OCI-LY1 (cell line): Measurements from ENCODE around the gene TCIRG1.

Experiments used
- H2AFZ ChIP-seq: fragments of 200-600 bp; sonication (generic), shearing (Covaris generic); 2 replicates; pipeline ENCODE4 v1.6.0; 2014; ENCODE audit warnings: antibody characterized with exemption, mild to moderate bottlenecking, low read length
- H3F3A ChIP-seq: fragments of 200-600 bp; sonication (generic), shearing (Covaris generic); 2 replicates; pipeline ENCODE4 v1.6.0; 2014; ENCODE audit warnings: mild to moderate bottlenecking, antibody characterized with exemption, low read length, moderate library complexity; ENCODE audit not compliant: insufficient read depth
- H3K27ac ChIP-seq: fragments of 200-600 bp; sonication (generic); 2 replicates; pipeline ENCODE4 v1.5.1; 2014; ENCODE audit warnings: low read length, mixed run types, mild to moderate bottlenecking, low read depth; ENCODE audit not compliant: poor library complexity, severe bottlenecking
- H3K27me3 ChIP-seq: fragments of 200-600 bp; sonication (generic); 2 replicates; pipeline ENCODE4 v1.6.0; 2014; ENCODE audit warnings: antibody characterized with exemption, mild to moderate bottlenecking, low read length, moderate library complexity; ENCODE audit not compliant: insufficient read depth
- H3K36me3 ChIP-seq: fragments of 200-600 bp; sonication (generic); 2 replicates; pipeline ENCODE4 v1.6.1; 2014; ENCODE audit warnings: mild to moderate bottlenecking, antibody characterized with exemption, low read length, moderate library complexity, mixed read lengths; ENCODE audit not compliant: insufficient read depth
- H3K4me1 ChIP-seq: fragments of 200-600 bp; sonication (generic); 2 replicates; pipeline ENCODE4 v1.5.1; 2014; ENCODE audit warnings: mild to moderate bottlenecking, low read length, moderate library complexity; ENCODE audit not compliant: insufficient read depth, severe bottlenecking
- H3K4me2 ChIP-seq: fragments of 200-600 bp; sonication (generic), shearing (Covaris generic); 2 replicates; pipeline ENCODE4 v1.6.1; 2014; ENCODE audit warnings: low read length
- H3K4me3 ChIP-seq: fragments of 200-600 bp; sonication (generic); 2 replicates; pipeline ENCODE4 v1.5.1; 2014; ENCODE audit warnings: low read length, low read depth, mild to moderate bottlenecking, mixed read lengths; ENCODE audit not compliant: poor library complexity, severe bottlenecking
- H3K79me2 ChIP-seq: fragments of 200-600 bp; shearing (Covaris generic); 2 replicates; pipeline ENCODE4 v1.6.1; 2016; ENCODE audit warnings: mixed run types, low read length, mixed read lengths; ENCODE audit not compliant: insufficient read depth
- H3K9ac ChIP-seq: fragments of 200-600 bp; sonication (generic), shearing (Covaris generic); 2 replicates; pipeline ENCODE4 v1.6.1; 2014; ENCODE audit warnings: mild to moderate bottlenecking, low read length, mixed read lengths
- H3K9me2 ChIP-seq: fragments of 200-600 bp; sonication (generic), shearing (Covaris generic); 2 replicates; pipeline ENCODE4 v1.6.1; 2014; ENCODE audit warnings: low read depth, mild to moderate bottlenecking, low read length, mixed read lengths
- H3K9me3 ChIP-seq: fragments of 200-600 bp; shearing (Covaris generic); 2 replicates; pipeline ENCODE4 v1.6.1; 2014; ENCODE audit warnings: low read length, mixed read lengths
- H4K20me1 ChIP-seq: fragments of 200-600 bp; sonication (generic), shearing (Covaris generic); 2 replicates; pipeline ENCODE4 v1.6.0; 2016; ENCODE audit warnings: mild to moderate bottlenecking, low read length; ENCODE audit not compliant: insufficient read depth
- EZH2 ChIP-seq: fragments of 200-600 bp; sonication (generic), shearing (Covaris generic); IDR thresholded peaks from 2 replicates; pipeline ENCODE4 v1.8.0; 2017; ENCODE audit warnings: borderline replicate concordance, mixed run types, mild to moderate bottlenecking, antibody characterized with exemption, low read length, moderate library complexity, mixed read lengths
- TF ChIP-seq, protein P1 (sequence below): fragments of 200-600 bp; sonication (generic), shearing (Covaris generic); IDR thresholded peaks from 2 replicates; pipeline ENCODE4 v1.5.1; 2017; ENCODE audit warnings: mild to moderate bottlenecking, antibody characterized with exemption, low read length, moderate library complexity, mixed read lengths

TCIRG1 gene

DNA sequence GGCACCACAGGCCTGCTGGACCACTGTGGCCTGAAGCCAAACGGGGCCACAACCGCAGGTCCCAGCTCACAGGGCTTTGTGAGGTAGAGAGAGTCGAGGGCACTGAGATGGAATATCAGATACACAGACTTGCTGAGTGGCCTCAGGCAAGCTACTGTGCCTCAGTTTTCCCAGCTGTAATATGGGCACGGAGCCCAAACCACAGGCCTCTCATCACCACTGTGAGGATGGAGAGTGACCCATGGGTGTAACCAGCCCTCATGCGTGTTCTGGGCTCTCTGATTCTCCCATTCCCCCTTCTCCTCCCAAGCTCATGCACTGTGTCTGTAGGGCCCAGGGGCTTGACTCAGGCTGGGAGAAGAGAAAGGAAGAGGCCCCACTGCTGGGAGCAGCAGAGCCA is 39.1 kb upstream of the TCIRG1 start:
- H3K27me3 ChIP-seq, result no peaks in the 10 kb centered on the region
- no peak overlapping the region for H3K27ac ChIP-seq
- H3K4me3 ChIP-seq, result no peak overlapping the region
- no peaks in the 10 kb centered on the region for H4K20me1 ChIP-seq
- no peak overlapping the region for H2AFZ ChIP-seq
- H3K9ac ChIP-seq, result no peak overlapping the region
- peaks cover 31% of the 10 kb centered on the region for H3K4me1 ChIP-seq
- no peak overlapping the region for H3K4me2 ChIP-seq
- no peak for TF ChIP-seq EZH2
- TF ChIP-seq, protein P1, sequence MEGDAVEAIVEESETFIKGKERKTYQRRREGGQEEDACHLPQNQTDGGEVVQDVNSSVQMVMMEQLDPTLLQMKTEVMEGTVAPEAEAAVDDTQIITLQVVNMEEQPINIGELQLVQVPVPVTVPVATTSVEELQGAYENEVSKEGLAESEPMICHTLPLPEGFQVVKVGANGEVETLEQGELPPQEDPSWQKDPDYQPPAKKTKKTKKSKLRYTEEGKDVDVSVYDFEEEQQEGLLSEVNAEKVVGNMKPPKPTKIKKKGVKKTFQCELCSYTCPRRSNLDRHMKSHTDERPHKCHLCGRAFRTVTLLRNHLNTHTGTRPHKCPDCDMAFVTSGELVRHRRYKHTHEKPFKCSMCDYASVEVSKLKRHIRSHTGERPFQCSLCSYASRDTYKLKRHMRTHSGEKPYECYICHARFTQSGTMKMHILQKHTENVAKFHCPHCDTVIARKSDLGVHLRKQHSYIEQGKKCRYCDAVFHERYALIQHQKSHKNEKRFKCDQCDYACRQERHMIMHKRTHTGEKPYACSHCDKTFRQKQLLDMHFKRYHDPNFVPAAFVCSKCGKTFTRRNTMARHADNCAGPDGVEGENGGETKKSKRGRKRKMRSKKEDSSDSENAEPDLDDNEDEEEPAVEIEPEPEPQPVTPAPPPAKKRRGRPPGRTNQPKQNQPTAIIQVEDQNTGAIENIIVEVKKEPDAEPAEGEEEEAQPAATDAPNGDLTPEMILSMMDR, result no peak
- H3F3A ChIP-seq, result peaks cover 5% of the 10 kb centered on the region
- no peaks in the 10 kb centered on the region for H3K9me2 ChIP-seq
- H3K9me3 ChIP-seq, result no peaks in the 10 kb centered on the region
- H3K36me3 ChIP-seq, result peaks cover 9% of the 10 kb centered on the region; the same call in 1 of the 2 replicates
- H3K79me2 ChIP-seq, result no peaks in the 10 kb centered on the region

DNA sequence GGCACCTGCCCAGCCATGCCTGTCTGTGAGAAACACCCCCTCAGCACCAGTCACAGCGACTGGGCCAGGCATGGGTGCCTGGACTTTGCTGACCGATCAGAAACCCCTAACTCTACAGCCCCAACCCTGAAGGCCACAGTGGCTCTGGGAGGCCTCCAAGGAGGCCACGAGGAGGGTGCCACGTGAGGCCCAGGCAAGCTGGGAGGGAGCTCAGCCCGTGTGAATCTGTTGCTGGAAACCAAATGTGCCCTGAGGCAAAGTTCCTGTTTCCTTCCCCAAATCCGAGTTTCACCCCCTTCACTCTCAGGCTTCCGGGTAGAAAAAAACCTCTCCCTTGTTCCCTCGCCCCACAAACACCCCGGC is 36.3 kb upstream of the TCIRG1 start:
- H3K9ac ChIP-seq, result peak overlapping the region; percentile 76

DNA sequence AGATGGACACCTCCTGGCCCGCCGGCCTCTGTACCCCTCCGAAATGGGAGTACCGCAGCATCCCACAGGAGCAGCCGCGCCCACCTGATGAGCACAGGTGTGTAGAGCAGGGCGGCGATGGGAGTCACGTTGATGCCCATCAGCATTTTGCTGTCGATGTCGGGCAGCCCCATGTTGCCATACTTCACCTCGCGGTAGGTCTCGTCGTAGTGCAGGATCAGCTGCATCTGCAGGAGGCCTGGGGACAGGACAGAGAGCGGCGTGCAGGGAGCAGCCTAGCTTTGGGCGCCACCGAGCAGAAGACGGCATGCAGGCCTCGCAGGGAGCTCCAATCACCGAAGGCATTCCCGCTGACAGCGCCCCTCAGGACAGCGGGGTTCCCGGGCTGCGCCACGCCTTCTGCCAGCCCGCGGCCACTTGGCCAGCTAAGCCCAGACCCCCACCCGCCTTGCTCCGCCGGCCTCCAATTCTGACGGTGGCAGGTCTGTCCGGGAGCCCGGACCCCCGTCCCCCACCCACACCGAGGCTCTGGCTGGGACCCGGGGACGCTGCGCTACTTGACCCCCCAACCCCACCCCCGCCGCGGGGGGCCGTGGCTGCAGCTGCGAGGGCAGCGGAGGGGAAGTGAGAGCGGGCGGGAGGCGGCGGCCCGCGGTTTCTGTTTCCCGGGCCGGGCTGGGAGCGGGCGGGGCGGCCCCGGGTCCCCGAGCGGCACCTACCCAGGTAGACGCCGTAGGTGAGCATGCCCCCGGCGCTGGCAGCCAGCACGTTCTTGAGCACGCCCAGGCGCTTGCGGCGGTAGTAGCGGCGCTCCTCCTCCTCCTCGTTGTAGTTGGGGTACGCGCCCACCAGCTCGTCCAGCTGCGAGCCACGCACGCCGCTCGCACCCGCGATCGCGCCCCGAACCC is 35.6 kb upstream of the TCIRG1 start:
- H3K36me3 ChIP-seq, result no peaks in the 10 kb centered on the region
- H3K79me2 ChIP-seq, result no peaks in the 10 kb centered on the region
- H3K9ac ChIP-seq, result peak overlapping the region; percentile 76
- no peak for TF ChIP-seq EZH2
- TF ChIP-seq, protein P1, result no peak
- no peaks in the 10 kb centered on the region for H3K27me3 ChIP-seq
- no peaks in the 10 kb centered on the region for H3K9me3 ChIP-seq
- peaks cover 32% of the 10 kb centered on the region for H3K4me1 ChIP-seq
- peak overlapping the region; percentile 88 for H3K27ac ChIP-seq
- peak overlapping the region; percentile 97 for H3K4me2 ChIP-seq
- H4K20me1 ChIP-seq, result no peaks in the 10 kb centered on the region
- no peaks in the 10 kb centered on the region for H3K9me2 ChIP-seq
- H3K4me3 ChIP-seq, result peak overlapping the region; percentile 80
- H2AFZ ChIP-seq, result no peak overlapping the region
- H3F3A ChIP-seq, result peaks cover 5% of the 10 kb centered on the region

More for the DNA sequence above, 36.3 kb upstream of the TCIRG1 start:
- Histone ChIP-seq H3K4me2 (peak overlapping the region; percentile 97), H3K9me2 (no peaks in the 10 kb centered on the region), H3K79me2 (no peaks in the 10 kb centered on the region), H3K36me3 (peaks cover 2% of the 10 kb centered on the region; the same call in 1 of the 2 replicates), H3K4me3 (peak overlapping the region; percentile 80), H2AFZ (no peak overlapping the region), H3K4me1 (peaks cover 31% of the 10 kb centered on the region), H3K27ac (peak overlapping the region; percentile 88), H3F3A (peaks cover 5% of the 10 kb centered on the region), H4K20me1 (no peaks in the 10 kb centered on the region), H3K27me3 (no peaks in the 10 kb centered on the region), H3K9me3 (no peaks in the 10 kb centered on the region)
- no peak for TF ChIP-seq EZH2
- TF ChIP-seq, protein P1, result no peak
